K562 (cell line): ENCODE measurements around the gene RABL3. TPM values are rescaled to one million over a fixed set of nuclear protein-coding genes. Genes with fewer than 3 reads are reported as not detected.

Experiments
- ATAC-seq: fragments of 200-7000 bp; cut with Tn5 transposase; 3 replicates; pipeline ENCODE4 v1.9.1; 2020; ENCODE audit warnings: moderate library complexity
- BruUV-seq: library from RNA; stranded (reverse); fragments of 400-500 nt; replicated peaks from 2 replicates; lab custom pipeline; 2021; lab: Mats Ljungman, UMichigan
- CTCF ChIA-PET: fragments of 300-600 bp; formaldehyde crosslinking; extraction: SDS; loops from one replicate; lab custom pipeline; 2021; ENCODE audit warnings: low intra/inter-chr PET ratio; lab: Yijun Ruan, JAX
- POLR2A ChIA-PET: fragments of 300-600, 350-650 bp; sonication (Branson Sonifier 250); formaldehyde crosslinking; extraction: SDS; loops from one replicate; lab custom pipeline; 2021; ENCODE audit warnings: antibody characterized with exemption, inconsistent platforms; lab: Yijun Ruan, JAX
- DNase-seq, 4 experiments: peaks; one replicate each; pipeline versions ENCODE4 v3.0.0 to v3.0.0-alpha.2; 2011 to 2018; ENCODE audit warnings: low spot score in 3 of 4, mixed read lengths in 3 of 4; ENCODE audit errors: extremely low read depth in 1 of 4
- FAIRE-seq: peaks from 2 replicates; lab custom pipeline; 2011; peaks lifted over from hg19 to GRCh38; lab: Jason Lieb, UNC
- H2AFZ ChIP-seq: 2 replicates; pipeline ENCODE4 v1.6.0; 2011; ENCODE audit warnings: low read depth, low read length, control low read depth, inconsistent platforms
- H3K27ac ChIP-seq: fragments of 200-600 bp; 3 replicates; pipeline ENCODE4 v1.8.0; 2011; ENCODE audit warnings: low read depth, mild to moderate bottlenecking, control low read depth, inconsistent platforms, low read length, moderate library complexity, mixed read lengths; ENCODE audit errors: extremely low read depth
- H3K27me3 ChIP-seq, 2 experiments: fragments of 300-600 bp in 1 of 2; 2 replicates in 1 of 2; 3 replicates in 1 of 2; pipeline versions ENCODE4 v1.6.0 to v1.8.0; 2011; ENCODE audit warnings: inconsistent platforms in 2 of 2, low read length in 2 of 2, mild to moderate bottlenecking in 1 of 2, mixed read lengths in 1 of 2, moderate library complexity in 1 of 2; ENCODE audit not compliant: control insufficient read depth in 2 of 2, insufficient read depth in 2 of 2
- H3K36me3 ChIP-seq: fragments of 300-600 bp; 3 replicates; pipeline ENCODE4 v1.8.0; 2011; ENCODE audit warnings: mild to moderate bottlenecking, low read length, inconsistent platforms; ENCODE audit not compliant: control insufficient read depth, insufficient read depth
- H3K4me1 ChIP-seq, 2 experiments: fragments of 200-600 bp in 1 of 2; replicated peaks in 1 of 2; 2 replicates in 1 of 2; 3 replicates in 1 of 2; pipeline versions ENCODE4 v1.5.1 to v1.8.0; 2011; ENCODE audit warnings: inconsistent platforms in 2 of 2, low read length in 2 of 2, mild to moderate bottlenecking in 1 of 2, mixed read lengths in 1 of 2, moderate library complexity in 1 of 2; ENCODE audit not compliant: control insufficient read depth in 2 of 2, insufficient read depth in 2 of 2
- H3K4me2 ChIP-seq: 2 replicates; pipeline ENCODE4 v1.6.1; 2011; ENCODE audit warnings: low read length, control low read depth, inconsistent platforms, mixed read lengths; ENCODE audit not compliant: insufficient read depth
- H3K4me3 ChIP-seq: fragments of 200-600 bp; sonication (generic), shearing (Covaris generic); 2 replicates; pipeline ENCODE4 v1.5.1; 2016; ENCODE audit warnings: control low read depth, inconsistent platforms
- H3K79me2 ChIP-seq: fragments of 200-600 bp; 3 replicates; pipeline ENCODE4 v1.8.0; 2011; ENCODE audit warnings: low read length, inconsistent platforms; ENCODE audit not compliant: control insufficient read depth, insufficient read depth
- H3K9ac ChIP-seq, 2 experiments: 2 replicates each; pipeline versions ENCODE4 v1.6.0 to v1.6.1; 2011; ENCODE audit warnings: low read depth in 2 of 2, low read length in 2 of 2, control low read depth in 1 of 2, inconsistent platforms in 1 of 2, mild to moderate bottlenecking in 1 of 2, mixed read lengths in 1 of 2; ENCODE audit not compliant: insufficient read depth in 1 of 2
- H3K9me1 ChIP-seq: one replicate; pipeline ENCODE4 v1.6.0; 2011; ENCODE audit warnings: inconsistent platforms, mild to moderate bottlenecking, low read length, moderate library complexity; ENCODE audit not compliant: control insufficient read depth, insufficient read depth
- H3K9me3 ChIP-seq: replicated peaks from 2 replicates; pipeline ENCODE4 v1.5.1; 2011; ENCODE audit warnings: low read depth, low read length, inconsistent platforms; ENCODE audit not compliant: control insufficient read depth, insufficient read depth
- H4K20me1 ChIP-seq: replicated peaks from 2 replicates; pipeline ENCODE4 v1.6.1; 2011; ENCODE audit warnings: low read length, inconsistent platforms, mixed read lengths; ENCODE audit not compliant: control insufficient read depth, insufficient read depth
- ESRRA ChIP-seq: fragments of 450-650 bp; IDR thresholded peaks from 2 replicates; pipeline ENCODE4 v1.6.1; 2014; ENCODE audit warnings: low read depth, mild to moderate bottlenecking, moderate library complexity, borderline replicate concordance
- IRF9 ChIP-seq: fragments of 450-650 bp; IDR thresholded peaks from 2 replicates; pipeline ENCODE4 v1.6.1; 2016; ENCODE audit warnings: missing biosample characterization, missing genetic modification characterization
- RBFOX2 ChIP-seq: fragments of 200-400 bp; formaldehyde crosslinking; IDR thresholded peaks from 2 replicates; pipeline ENCODE4 v1.6.1; 2017; ENCODE audit warnings: low read depth, mild to moderate bottlenecking, low read length, moderate library complexity
- ZBTB1 ChIP-seq: sonication (generic); formaldehyde crosslinking; IDR thresholded peaks from 2 replicates; pipeline ENCODE4 v1.8.1; 2023; ENCODE audit warnings: missing genetic modification reagents, low read depth, mild to moderate bottlenecking, borderline replicate concordance
- ZNF318 ChIP-seq, 2 experiments: fragments of 450-650 bp; IDR thresholded peaks; 2 replicates each; pipeline ENCODE4 v1.6.1; 2016; ENCODE audit warnings: mild to moderate bottlenecking in 2 of 2, borderline replicate concordance in 1 of 2, low read depth in 1 of 2, moderate library complexity in 1 of 2
- WGBS: fragments of 100-300 bp; shearing (Covaris generic); methylation state at CpG from one replicate; pipeline ENCODE4 v1.1.6; 2016; ENCODE audit warnings: low coverage, mixed read lengths; ENCODE audit not compliant: insufficient coverage; ENCODE audit errors: missing lambda C conversion rate; 5-methylcytosine and 5-hydroxymethylcytosine counted together
- in situ Hi-C: fragments of 300-500 bp; cut with MboI; formaldehyde crosslinking; loops from 4 replicates; pipeline ENCODE4 v1.15.0; 2018; ENCODE audit warnings: inconsistent platforms, mixed read lengths
- intact Hi-C: fragments of 100-400 bp; cut with micrococcal nuclease; formaldehyde crosslinking; loops from 2 replicates; pipeline ENCODE4 v1.14.2; 2022
- polyA plus RNA-seq, 8 experiments: library from polyadenylated mRNA; depleted of rRNA in 4 of 8; stranded (reverse) in 5 of 8; unstranded in 3 of 8; fragments of >200 nt; fragmentation: Nextera tagmentation in 2 of 8; fragmentation: Illumina TruSeq in 1 of 8; extraction: Ambion mirVana in 2 of 8; extraction: Trizol in 1 of 8; gene quantifications; 2 replicates each; pipeline versions ENCODE4 v1.2.1 to v1.2.3, GENCODE V29; 2011 to 2014; ENCODE audit warnings: inconsistent platforms in 1 of 8, missing spikeins in 1 of 8
- total RNA-seq, 7 experiments: library from RNA; depleted of rRNA in 6 of 7; stranded (reverse); fragments of >200 nt in 6 of 7; fragmentation: Illumina TruSeq in 2 of 7; extraction: Trizol in 2 of 7; gene quantifications; 2 replicates each; pipeline versions ENCODE4 v1.2.1 to v1.2.3, GENCODE V29; 2011 to 2021; ENCODE audit warnings: low replicate concordance in 1 of 7

RABL3 gene
- total and polyA plus RNA-seq, 9 of the 15 experiments (the other 6 are each of a cell fraction or from before 2014, with no cell fraction given) = 6.5 to 30.7 (median 12.3) TPM

GRCh38 chr3:120659285-120659684 lies 83.0 kb downstream of the RABL3 start:
- ATAC-seq = no peak
- DNase-seq = no peak
- ChIA-PET POLR2A (no interaction called here), CTCF (no interaction called here)
- H4K20me1 ChIP-seq = no peaks in the 10 kb centered on the region
- no peak overlapping the region for H2AFZ ChIP-seq
- H3K36me3 ChIP-seq = no peaks in the 10 kb centered on the region
- intact Hi-C loops = no loop called here
- H3K4me1 ChIP-seq = no peaks in the 10 kb centered on the region
- no peak overlapping the region for H3K9ac ChIP-seq
- in situ Hi-C loops = no loop called here
- H3K79me2 ChIP-seq = no peaks in the 10 kb centered on the region
- no peaks in the 10 kb centered on the region for H3K9me3 ChIP-seq
- no peaks in the 10 kb centered on the region for H3K9me1 ChIP-seq
- no peaks in the 10 kb centered on the region for H3K27me3 ChIP-seq
- no peak overlapping the region for H3K4me3 ChIP-seq
- BruUV-seq = no TSS peak
- FAIRE-seq = no peak
- 0% methylated on average over 1 of the region's 1 CpG for WGBS
- no peak overlapping the region for H3K4me2 ChIP-seq
- no peak overlapping the region for H3K27ac ChIP-seq
- TF ChIP-seq ZBTB1 (no peak), RBFOX2 (no peak), ZNF318 (IDR thresholded peaks at IDR 0.05; ENCODE audit: borderline replicate concordance in 1 of 2, low read depth in 1 of 2) (no peak), IRF9 (no peak), ESRRA (no peak)
